Measurements from ENCODE around the gene FOXP4.

Gene FOXP4

DNA sequence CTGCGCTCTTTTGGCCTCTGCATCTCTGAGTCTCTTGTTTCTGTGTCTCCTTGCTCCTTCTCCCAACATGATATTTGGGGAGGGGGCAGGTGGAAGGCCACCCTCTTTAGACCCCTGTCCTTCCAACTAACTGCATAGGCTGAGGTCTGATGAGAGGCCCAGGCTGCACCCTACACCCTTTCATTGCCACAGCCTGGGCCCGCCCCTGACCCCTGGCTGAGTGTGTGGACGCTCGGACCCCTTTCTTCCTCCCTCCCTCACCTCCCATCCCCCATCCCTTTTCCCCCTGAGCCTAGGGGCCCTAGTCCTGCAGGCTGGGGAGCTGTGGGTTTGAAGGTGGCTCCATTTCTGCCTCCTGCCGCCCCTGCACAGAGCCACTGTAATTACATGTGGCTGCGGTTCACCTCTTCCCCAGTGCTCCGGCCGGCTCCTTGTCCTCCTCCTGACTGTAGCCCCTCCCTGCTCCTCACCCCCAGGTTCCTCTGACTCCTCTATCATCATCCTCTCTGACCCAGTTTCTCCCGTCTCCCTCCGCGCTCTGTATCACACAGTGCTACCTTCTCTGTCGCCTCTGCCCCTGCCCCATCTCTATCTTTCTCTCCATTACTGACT lies 98.9 kb downstream of the FOXP4 start:
- H3K27me3 ChIP-seq (ENCODE audit: control insufficient read depth, insufficient read depth, low read length) = no peaks in the 10 kb centered on the region
- H3K9ac ChIP-seq = no peak overlapping the region
- H3K4me3 ChIP-seq (ENCODE audit: low read depth, low read length) = no peak overlapping the region
- no peaks in the 10 kb centered on the region for H3K36me3 ChIP-seq (ENCODE audit: control insufficient read depth, insufficient read depth, low read length)
- H3K4me2 ChIP-seq (ENCODE audit: low read length) = no peak overlapping the region
- TF ChIP-seq, protein P1, sequence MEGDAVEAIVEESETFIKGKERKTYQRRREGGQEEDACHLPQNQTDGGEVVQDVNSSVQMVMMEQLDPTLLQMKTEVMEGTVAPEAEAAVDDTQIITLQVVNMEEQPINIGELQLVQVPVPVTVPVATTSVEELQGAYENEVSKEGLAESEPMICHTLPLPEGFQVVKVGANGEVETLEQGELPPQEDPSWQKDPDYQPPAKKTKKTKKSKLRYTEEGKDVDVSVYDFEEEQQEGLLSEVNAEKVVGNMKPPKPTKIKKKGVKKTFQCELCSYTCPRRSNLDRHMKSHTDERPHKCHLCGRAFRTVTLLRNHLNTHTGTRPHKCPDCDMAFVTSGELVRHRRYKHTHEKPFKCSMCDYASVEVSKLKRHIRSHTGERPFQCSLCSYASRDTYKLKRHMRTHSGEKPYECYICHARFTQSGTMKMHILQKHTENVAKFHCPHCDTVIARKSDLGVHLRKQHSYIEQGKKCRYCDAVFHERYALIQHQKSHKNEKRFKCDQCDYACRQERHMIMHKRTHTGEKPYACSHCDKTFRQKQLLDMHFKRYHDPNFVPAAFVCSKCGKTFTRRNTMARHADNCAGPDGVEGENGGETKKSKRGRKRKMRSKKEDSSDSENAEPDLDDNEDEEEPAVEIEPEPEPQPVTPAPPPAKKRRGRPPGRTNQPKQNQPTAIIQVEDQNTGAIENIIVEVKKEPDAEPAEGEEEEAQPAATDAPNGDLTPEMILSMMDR (IDR thresholded peaks at IDR 0.05) = no peak
- peak overlapping the region; percentile 33 for H2AFZ ChIP-seq
- no peak overlapping the region for H3K27ac ChIP-seq
- no peaks in the 10 kb centered on the region for H3K9me3 ChIP-seq (ENCODE audit: control insufficient read depth, low read length)
- peaks cover 3% of the 10 kb centered on the region for H3K4me1 ChIP-seq
- H3K79me2 ChIP-seq = no peaks in the 10 kb centered on the region

DNA sequence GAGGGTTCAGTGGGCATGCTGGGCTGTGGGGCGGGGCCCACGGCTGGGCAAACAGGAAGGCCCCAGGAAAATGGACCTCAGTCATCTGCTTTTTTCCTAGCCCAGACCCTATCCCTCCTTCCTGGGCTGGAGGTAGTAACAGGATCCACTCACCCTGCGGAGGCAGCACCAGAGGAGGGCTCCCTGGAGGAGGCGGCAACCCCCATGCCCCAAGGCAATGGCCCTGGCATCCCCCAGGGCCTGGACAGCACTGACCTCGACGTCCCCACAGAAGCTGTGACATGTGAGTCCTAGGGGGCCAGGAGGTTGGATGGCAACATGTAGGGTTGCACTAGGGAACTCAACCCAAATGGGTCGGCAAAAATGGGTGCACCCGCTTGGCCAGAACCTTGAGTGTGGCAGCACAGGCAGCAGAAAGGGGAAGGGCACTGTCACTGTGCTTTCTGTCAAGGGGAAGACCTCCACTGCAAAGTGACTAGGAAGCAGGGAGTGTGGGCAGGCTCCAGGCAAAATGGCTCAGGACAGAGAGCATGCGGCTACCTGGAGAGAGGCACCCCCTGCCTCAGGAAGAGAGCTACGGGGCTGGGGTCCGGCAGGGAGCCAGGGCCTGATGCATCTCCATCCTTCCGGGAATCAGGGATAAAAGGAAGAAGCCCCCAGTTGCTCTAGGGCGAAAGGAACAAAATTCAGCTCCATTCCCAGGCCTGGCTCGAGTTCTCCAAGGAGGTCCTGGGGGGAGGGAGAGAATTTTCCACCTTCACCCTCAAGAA lies 100.0 kb downstream of the FOXP4 start:
- H3K27ac ChIP-seq = no peak overlapping the region
- H3K4me2 ChIP-seq (ENCODE audit: low read length) = no peak overlapping the region
- H3K27me3 ChIP-seq (ENCODE audit: control insufficient read depth, insufficient read depth, low read length) = no peaks in the 10 kb centered on the region
- no peak overlapping the region for H3K9ac ChIP-seq
- no peak overlapping the region for H2AFZ ChIP-seq
- no peaks in the 10 kb centered on the region for H3K36me3 ChIP-seq (ENCODE audit: control insufficient read depth, insufficient read depth, low read length)
- no peaks in the 10 kb centered on the region for H3K9me3 ChIP-seq (ENCODE audit: control insufficient read depth, low read length)
- no peaks in the 10 kb centered on the region for H3K79me2 ChIP-seq
- TF ChIP-seq, protein P1 (IDR thresholded peaks at IDR 0.05) = no peak
- no peak overlapping the region for H3K4me3 ChIP-seq (ENCODE audit: low read depth, low read length)
- H3K4me1 ChIP-seq = peaks cover 3% of the 10 kb centered on the region

DNA sequence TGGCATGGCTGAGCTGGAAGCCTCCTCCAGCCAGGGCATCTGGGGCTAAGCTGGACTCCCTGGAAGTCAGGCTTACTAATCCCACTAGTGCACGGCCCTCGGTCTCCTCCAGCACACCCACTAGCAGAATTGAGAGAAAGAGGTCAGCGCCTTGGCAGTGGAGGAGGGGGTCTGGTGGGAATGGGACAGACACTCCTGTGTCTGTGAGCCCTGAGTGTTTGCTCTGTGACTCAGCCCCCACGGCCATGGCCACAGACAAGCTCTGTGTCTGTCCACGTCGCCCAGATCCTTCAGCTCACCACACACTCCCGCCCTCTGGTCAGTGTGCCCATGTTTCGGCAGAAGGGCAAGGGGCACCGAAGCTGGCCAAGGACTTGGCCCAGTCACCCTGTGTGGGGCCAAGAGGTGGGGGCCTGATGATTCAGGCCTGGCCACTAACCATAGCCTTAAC lies 100.9 kb downstream of the FOXP4 start:
- Histone ChIP-seq H3K36me3 (ENCODE audit: control insufficient read depth, insufficient read depth, low read length) (no peaks in the 10 kb centered on the region), H2AFZ (no peak overlapping the region), H3K4me1 (peaks cover 3% of the 10 kb centered on the region), H3K4me3 (ENCODE audit: low read depth, low read length) (no peak overlapping the region), H3K9me3 (ENCODE audit: control insufficient read depth, low read length) (no peaks in the 10 kb centered on the region), H3K4me2 (ENCODE audit: low read length) (no peak overlapping the region), H3K9ac (no peak overlapping the region), H3K27me3 (ENCODE audit: control insufficient read depth, insufficient read depth, low read length) (no peaks in the 10 kb centered on the region), H3K27ac (no peak overlapping the region), H3K79me2 (no peaks in the 10 kb centered on the region)
- TF ChIP-seq, protein P1 (IDR thresholded peaks at IDR 0.05) = no peak

DNA sequence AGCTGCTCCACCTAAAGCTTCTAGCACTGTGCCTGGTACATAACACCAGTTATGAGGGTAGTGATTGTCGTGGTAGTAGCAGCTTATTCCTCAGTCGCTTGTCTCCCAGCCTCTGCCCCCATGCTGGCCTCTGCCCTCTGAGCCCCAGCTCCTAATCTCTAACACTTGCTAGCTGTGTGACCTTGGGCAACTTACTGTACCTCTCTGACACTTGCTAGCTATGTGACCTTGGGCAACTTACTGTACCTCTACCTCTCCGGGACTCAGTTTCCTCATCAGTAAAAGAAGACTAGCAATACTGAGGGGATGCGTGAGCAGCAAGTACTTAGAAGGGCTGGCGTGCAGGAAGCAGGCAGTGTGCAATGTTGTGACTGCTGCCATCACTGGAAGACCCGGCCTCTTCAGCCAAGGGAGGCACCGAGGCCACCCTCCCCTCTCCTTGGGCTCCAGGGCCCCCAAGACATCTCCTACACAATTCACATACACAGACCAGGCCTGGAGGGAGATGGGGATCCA lies 101.9 kb downstream of the FOXP4 start:
- H3K9me3 ChIP-seq (ENCODE audit: control insufficient read depth, low read length) = no peaks in the 10 kb centered on the region
- H3K4me3 ChIP-seq (ENCODE audit: low read depth, low read length) = no peak overlapping the region
- no peak overlapping the region for H2AFZ ChIP-seq
- no peak overlapping the region for H3K27ac ChIP-seq
- H3K4me1 ChIP-seq = peaks cover 3% of the 10 kb centered on the region
- H3K9ac ChIP-seq = no peak overlapping the region
- no peak overlapping the region for H3K4me2 ChIP-seq (ENCODE audit: low read length)
- TF ChIP-seq, protein P1 (IDR thresholded peaks at IDR 0.05) = no peak
- H3K36me3 ChIP-seq (ENCODE audit: control insufficient read depth, insufficient read depth, low read length) = no peaks in the 10 kb centered on the region
- H3K27me3 ChIP-seq (ENCODE audit: control insufficient read depth, insufficient read depth, low read length) = no peaks in the 10 kb centered on the region
- H3K79me2 ChIP-seq = no peaks in the 10 kb centered on the region

Data from parathyroid adenoma (tissue), 2 donors.